HepG2 (cell line): ENCODE results near the gene GPC2. TPM values are rescaled to one million over a fixed set of nuclear protein-coding genes. Genes with fewer than 3 reads are reported as not detected.

Experiments used
- ATF7-NPFF ChIP-seq: sonication (generic); formaldehyde crosslinking; IDR thresholded peaks from 2 replicates; pipeline ENCODE4 v1.8.1; 2023; ENCODE audit warnings: mild to moderate bottlenecking, low read depth, missing genetic modification reagents, moderate library complexity
- HIC2 ChIP-seq: sonication (generic); formaldehyde crosslinking; IDR thresholded peaks from 2 replicates; pipeline ENCODE4 v1.9.0; 2022; ENCODE audit warnings: low read depth, missing genetic modification reagents
- MED1 ChIP-seq: sonication (generic); formaldehyde crosslinking; IDR thresholded peaks from 2 replicates; pipeline ENCODE4 v1.4.0; 2020; ENCODE audit warnings: missing genetic modification reagents
- NFAT5 ChIP-seq: sonication (generic); formaldehyde crosslinking; IDR thresholded peaks from 2 replicates; pipeline ENCODE4 v1.4.0; 2020; ENCODE audit warnings: missing genetic modification reagents
- NR1H2 ChIP-seq: sonication (generic); formaldehyde crosslinking; IDR thresholded peaks from 2 replicates; pipeline ENCODE4 v1.8.1; 2022; ENCODE audit warnings: low read depth, missing genetic modification reagents, borderline replicate concordance
- POGZ ChIP-seq: sonication (generic); formaldehyde crosslinking; IDR thresholded peaks from 2 replicates; pipeline ENCODE4 v1.4.0; 2020; ENCODE audit warnings: mild to moderate bottlenecking, missing genetic modification reagents
- RXRA ChIP-seq: sonication (generic); formaldehyde crosslinking; IDR thresholded peaks from 2 replicates; pipeline ENCODE4 v1.5.1; 2020; ENCODE audit warnings: missing genetic modification reagents
- SP4 ChIP-seq: sonication (generic); formaldehyde crosslinking; IDR thresholded peaks from 2 replicates; pipeline ENCODE4 v1.8.1; 2023; ENCODE audit warnings: mild to moderate bottlenecking, missing genetic modification reagents
- TBP ChIP-seq: sonication (generic); formaldehyde crosslinking; IDR thresholded peaks from 2 replicates; pipeline ENCODE4 v1.5.0; 2020; ENCODE audit warnings: missing genetic modification reagents
- ZBED4 ChIP-seq: sonication (generic); formaldehyde crosslinking; IDR thresholded peaks from 2 replicates; pipeline ENCODE4 v1.4.0; 2020; ENCODE audit warnings: missing genetic modification reagents, borderline replicate concordance
- ZFYVE20 ChIP-seq: sonication (generic); formaldehyde crosslinking; IDR thresholded peaks from 2 replicates; pipeline ENCODE4 v1.8.0; 2023; ENCODE audit warnings: low read depth, mild to moderate bottlenecking, moderate library complexity, missing genetic modification reagents, borderline replicate concordance
- ZHX1 ChIP-seq: sonication (generic); formaldehyde crosslinking; IDR thresholded peaks from 2 replicates; pipeline ENCODE4 v1.8.1; 2022; ENCODE audit warnings: low read depth, mild to moderate bottlenecking, missing genetic modification reagents
- ZNF264 ChIP-seq: sonication (generic); formaldehyde crosslinking; IDR thresholded peaks from 2 replicates; pipeline ENCODE4 v1.4.0; 2020; ENCODE audit warnings: missing genetic modification reagents
- polyA plus RNA-seq, 8 experiments: library from polyadenylated mRNA; depleted of rRNA in 3 of 8; stranded (reverse) in 7 of 8; unstranded in 1 of 8; fragments of >200 nt; fragmentation: Illumina TruSeq in 4 of 8; extraction: Trizol in 4 of 8; gene quantifications; 2 replicates each; pipeline versions ENCODE4 v1.2.1 to v1.2.3, GENCODE V29; 2011 to 2016; ENCODE audit warnings: low read depth in 4 of 8, missing spikeins in 1 of 8, mixed read lengths in 1 of 8; ENCODE audit not compliant: insufficient read depth in 1 of 8
- total RNA-seq, 5 experiments: library from RNA; depleted of rRNA; stranded (reverse); fragments of >200 nt; fragmentation: Illumina TruSeq; extraction: Trizol; gene quantifications; 2 replicates each; pipeline ENCODE4 v1.2.3, GENCODE V29; 2016; ENCODE audit warnings: low read depth in 1 of 5

The GPC2 gene
- total and polyA plus RNA-seq, 2 of the 13 experiments (the other 11 are each of a cell fraction or from before 2014, with no cell fraction given) = 0.64 to 0.78 TPM

- TF ChIP-seq NFAT5 (0 out of 2 replicates have a peak, but pooled peaks have one; percentile 30), MED1 (CRISPR knock-in tag) (peak; percentile 45; the same call in 1 of the 2 replicates), SP4 (CRISPR knock-in tag) (peak; percentile 52), NR1H2 (no peak), ZHX1 (CRISPR knock-in tag) (no peak), POGZ (CRISPR knock-in tag) (no peak), ATF7-NPFF (0 out of 2 replicates have a peak, but pooled peaks have one; percentile 46), TBP (CRISPR knock-in tag) (peak; percentile 42; the same call in 1 of the 2 replicates), ZFYVE20 (no peak), ZBED4 (CRISPR knock-in tag) (no peak), RXRA (0 out of 2 replicates have a peak, but pooled peaks have one; percentile 11), ZNF264 (CRISPR knock-in tag) (0 out of 2 replicates have a peak, but pooled peaks have one; percentile 52), HIC2 (CRISPR knock-in tag) (no peak; the same call in 1 of the 2 replicates)
These were observed 50.0 kb downstream of the GPC2 start, which contains the start of gene MBLAC1 (continued) for GRCh38 chr7:100126931-100127865.
